Hindlimb muscle (tissue), 1 donor: ENCODE data around the gene ACTBL2. TPM values are rescaled to one million over a fixed set of nuclear protein-coding genes. Genes with fewer than 3 reads are reported as not detected.
"Not testable (repeated sequence)": the region's sequence is repeated elsewhere in the genome, so short reads cannot be mapped to it uniquely, and the experiment has no call there.

Experiments used
- DNase-seq: peaks from one replicate; pipeline ENCODE4 v3.0.0-alpha.2; 2013
- polyA plus RNA-seq: library from polyadenylated mRNA; unstranded; fragments of 120-200 nt; gene quantifications from one replicate; pipeline ENCODE4 v1.2.1, GENCODE V29; 2013; ENCODE audit not compliant: insufficient read length

Gene ACTBL2
- polyA plus RNA-seq, 1 donor, result not detected

GRCh38 chr5:57494104-57495098 is 11.8 kb upstream of the ACTBL2 start:
- DNase-seq, result no peak

GRCh38 chr5:57493034-57493433 is 10.4 kb upstream of the ACTBL2 start:
- no peak for DNase-seq

GRCh38 chr5:57492632-57493031 is 10.0 kb upstream of the ACTBL2 start:
- no peak for DNase-seq

GRCh38 chr5:57491369-57491965 is 8.9 kb upstream of the ACTBL2 start:
- DNase-seq, result no peak

GRCh38 chr5:57488215-57488955 is 5.8 kb upstream of the ACTBL2 start:
- no peak for DNase-seq

GRCh38 chr5:57486027-57486602 is 3.5 kb upstream of the ACTBL2 start:
- no peak for DNase-seq

- no peak for DNase-seq
Observed at GRCh38 chr5:57478826-57479225, 3.8 kb downstream of the ACTBL2 start.

- DNase-seq, result no peak
Observed at GRCh38 chr5:57476601-57477056, 6.0 kb downstream of the ACTBL2 start.

GRCh38 chr5:57470339-57470738 is 12.3 kb downstream of the ACTBL2 start:
- DNase-seq, result no peak

- no peak for DNase-seq
Observed at GRCh38 chr5:57468481-57469163, 14.0 kb downstream of the ACTBL2 start.

GRCh38 chr5:57466544-57466943 is 16.1 kb downstream of the ACTBL2 start:
- no peak for DNase-seq

GRCh38 chr5:57460056-57460455 is 22.6 kb downstream of the ACTBL2 start:
- DNase-seq, result not testable (repeated sequence)

- DNase-seq, result no peak
Observed at GRCh38 chr5:57458443-57458842, 24.2 kb downstream of the ACTBL2 start.

- DNase-seq, result peak; percentile 11
Observed at GRCh38 chr5:57456531-57457135, 26.0 kb downstream of the ACTBL2 start.

GRCh38 chr5:57455511-57456455 is 26.8 kb downstream of the ACTBL2 start:
- DNase-seq, result no peak

GRCh38 chr5:57454896-57455295 is 27.7 kb downstream of the ACTBL2 start:
- no peak for DNase-seq

- no peak for DNase-seq
Observed at GRCh38 chr5:57453728-57454127, 28.9 kb downstream of the ACTBL2 start.

GRCh38 chr5:57452885-57453284 is 29.7 kb downstream of the ACTBL2 start:
- DNase-seq, result no peak

- DNase-seq, result no peak
Observed at GRCh38 chr5:57450991-57451876, 31.4 kb downstream of the ACTBL2 start.
